HG03354 (cell line): ENCODE measurements around the gene SMYD2.

ENCODE experiments used
- ATAC-seq: cut with Tn5 transposase; IDR thresholded peaks from one replicate; pipeline ENCODE4 v1.9.1; 2021; ENCODE audit warnings: mild to moderate bottlenecking; ENCODE audit not compliant: unreplicated experiment, poor library complexity, severe bottlenecking

Gene SMYD2

DNA sequence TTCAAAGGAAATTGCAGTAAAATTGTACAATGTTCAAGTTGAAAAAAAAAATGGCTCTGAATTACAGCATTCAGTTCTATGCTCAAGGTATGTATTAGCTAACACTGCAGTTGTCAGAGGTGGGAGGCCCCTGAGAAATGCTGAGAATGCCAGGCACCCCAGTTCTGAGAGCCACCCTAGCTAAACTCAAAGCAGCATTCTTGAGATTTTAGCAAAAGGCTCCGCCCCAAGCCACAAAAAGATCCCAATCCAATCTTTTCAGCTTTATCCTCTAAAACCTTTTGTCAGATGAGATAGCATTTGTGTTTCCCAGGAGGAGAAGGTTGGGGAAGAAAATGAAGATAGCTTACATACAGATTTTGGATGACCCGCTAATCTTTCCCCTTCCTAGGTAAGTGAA lies 68.8 kb downstream of the SMYD2 start:
- no peak for ATAC-seq

DNA sequence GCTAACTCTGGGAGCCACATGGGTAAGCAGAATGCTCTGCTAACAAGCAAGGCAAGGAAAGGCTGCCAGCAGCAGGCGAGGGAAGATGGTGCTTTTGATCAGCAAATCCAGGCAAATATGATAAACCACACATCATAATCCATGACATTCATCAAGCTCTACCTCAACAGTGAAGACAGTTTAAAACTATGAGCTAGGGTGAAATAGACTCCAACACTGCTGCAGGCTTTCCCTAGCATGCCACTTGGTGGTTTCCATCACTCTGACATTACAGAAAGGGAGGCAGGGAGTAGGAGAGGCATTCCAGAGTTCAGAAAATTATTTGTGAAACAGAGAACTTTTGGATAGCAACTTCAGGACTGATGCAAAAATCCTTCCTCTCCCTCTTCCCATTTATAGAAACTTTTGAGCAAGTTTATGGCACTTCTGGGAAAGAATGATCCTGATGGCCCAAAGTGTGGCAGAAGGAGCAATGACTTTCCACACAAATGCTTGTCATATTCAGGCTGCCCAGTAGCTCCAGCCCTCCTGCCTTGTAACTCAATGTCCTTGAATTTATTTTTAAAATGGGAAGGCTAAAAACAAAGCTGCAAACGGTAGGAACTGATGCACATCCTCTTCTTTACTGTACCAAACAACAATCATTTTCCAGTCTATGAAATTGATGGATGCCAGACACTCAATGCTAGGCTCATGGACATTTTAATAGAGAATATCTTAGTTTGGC lies 70.8 kb downstream of the SMYD2 start:
- ATAC-seq, result no peak

DNA sequence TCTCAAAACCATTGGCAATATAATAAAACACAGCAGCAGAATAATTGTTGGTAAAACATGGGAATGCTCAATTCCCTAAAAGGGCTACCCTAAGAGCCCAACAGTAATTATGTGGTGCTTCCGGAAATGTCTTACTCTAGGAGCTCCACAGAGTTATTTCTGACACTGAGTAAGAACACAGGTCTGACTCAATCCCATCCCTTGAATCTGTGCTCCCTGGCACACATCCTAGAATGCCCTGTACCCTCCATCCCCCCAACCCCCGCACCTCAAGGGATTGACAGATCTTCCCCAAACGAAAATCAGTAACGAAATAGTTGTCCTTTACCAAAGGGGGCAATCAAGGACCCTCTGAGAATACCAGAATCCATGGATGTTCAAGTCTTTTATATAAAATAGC lies 71.9 kb downstream of the SMYD2 start:
- ATAC-seq, result no peak

GRCh38 chr1:214354440-214355148 lies 73.6 kb downstream of the SMYD2 start:
- no peak for ATAC-seq

GRCh38 chr1:214360116-214360515 lies 79.2 kb downstream of the SMYD2 start:
- no peak for ATAC-seq

GRCh38 chr1:214360525-214361164 lies 79.7 kb downstream of the SMYD2 start:
- ATAC-seq, result no peak

DNA sequence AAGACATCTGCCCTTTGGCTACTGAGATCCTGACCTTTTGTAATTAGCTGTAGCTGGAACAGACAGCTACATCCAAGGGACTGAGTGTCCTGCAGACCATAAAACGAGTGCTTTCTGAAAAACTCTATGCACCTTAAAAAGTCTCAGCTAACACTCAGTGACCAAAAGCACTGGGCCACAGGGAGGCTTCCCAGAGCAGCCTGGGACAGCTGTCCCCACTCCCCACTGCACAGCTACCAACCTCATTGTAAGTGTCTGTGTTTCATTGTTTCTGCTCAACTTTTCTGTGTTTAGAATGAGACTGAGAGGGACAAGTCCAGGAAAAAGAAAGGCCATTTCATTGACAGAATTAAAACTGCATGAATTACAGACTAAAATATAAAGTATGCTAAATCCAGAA lies 80.7 kb downstream of the SMYD2 start:
- no peak for ATAC-seq

DNA sequence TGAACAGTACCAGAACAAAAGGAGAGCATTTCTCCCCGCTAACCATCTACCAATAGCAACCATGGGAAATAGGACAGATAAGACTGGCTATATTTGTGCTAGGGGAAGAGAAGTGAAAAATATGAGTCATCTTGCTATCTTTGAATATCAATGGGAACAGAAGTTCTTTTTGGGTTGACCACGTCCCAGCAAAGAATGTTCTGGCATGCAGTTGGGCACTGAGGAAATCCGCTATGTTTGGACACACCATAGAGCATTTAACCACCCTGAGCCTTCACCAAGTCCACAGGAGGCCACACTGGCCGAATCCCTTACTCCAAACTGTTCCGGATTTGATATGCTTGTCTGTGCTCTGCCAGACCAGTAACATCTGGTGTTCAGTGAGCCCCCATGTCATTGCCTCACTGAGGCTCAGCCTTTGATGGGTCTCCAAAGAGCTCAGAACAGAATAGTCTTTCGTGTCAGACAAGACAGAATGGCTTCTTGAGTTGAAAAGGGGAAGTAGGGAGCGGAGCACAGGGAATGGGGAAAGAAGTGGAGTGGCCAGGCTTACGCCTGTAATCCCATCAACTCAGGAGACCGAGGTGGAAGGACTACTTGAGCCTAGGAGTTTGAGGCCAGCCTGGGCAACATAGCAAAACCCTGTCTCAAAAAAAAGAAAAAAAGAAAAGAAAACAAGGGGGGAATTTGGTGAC lies 81.4 kb downstream of the SMYD2 start:
- ATAC-seq, result no peak

DNA sequence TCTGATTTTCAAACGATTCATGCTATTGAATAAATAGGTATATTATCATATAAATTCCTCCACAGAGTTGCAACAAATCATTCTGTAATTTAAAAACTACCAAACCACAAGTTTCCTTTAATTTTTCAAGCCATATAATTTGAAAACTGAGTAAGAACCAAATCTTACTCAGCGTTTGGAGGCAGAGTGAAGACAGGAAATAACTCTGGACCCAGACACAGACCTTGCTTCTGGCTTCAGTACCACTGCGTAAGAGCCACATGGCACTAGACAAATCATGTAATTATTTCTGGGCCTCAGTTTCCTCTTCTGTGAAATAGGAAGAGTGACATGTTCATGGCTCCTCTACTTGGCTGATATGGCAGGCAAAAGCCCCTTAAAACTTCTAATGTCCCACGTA lies 82.4 kb downstream of the SMYD2 start:
- no peak for ATAC-seq

DNA sequence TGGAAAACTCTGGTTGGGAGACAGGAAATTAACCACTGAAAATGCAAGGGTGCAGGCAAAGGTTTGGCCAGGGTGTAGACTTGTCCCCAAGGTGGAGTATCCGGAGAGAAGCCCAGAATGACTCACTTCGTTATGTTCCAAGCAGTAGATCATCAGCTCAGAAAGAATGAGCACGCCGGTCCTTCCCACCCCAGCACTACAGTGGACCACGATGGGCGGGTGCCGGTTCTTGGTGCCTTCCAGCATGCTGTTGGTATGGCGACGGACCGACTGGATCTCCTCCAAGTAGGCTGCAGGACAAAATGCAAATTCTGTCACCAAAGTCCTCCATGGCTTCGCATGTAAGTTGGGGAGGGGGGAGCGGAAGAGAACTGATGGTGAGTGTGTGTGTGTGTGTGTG lies 83.4 kb downstream of the SMYD2 start:
- no peak for ATAC-seq

GRCh38 chr1:214364786-214365295 lies 83.9 kb downstream of the SMYD2 start:
- ATAC-seq, result no peak

GRCh38 chr1:214367841-214368240 lies 86.9 kb downstream of the SMYD2 start:
- ATAC-seq, result peak; percentile 81

DNA sequence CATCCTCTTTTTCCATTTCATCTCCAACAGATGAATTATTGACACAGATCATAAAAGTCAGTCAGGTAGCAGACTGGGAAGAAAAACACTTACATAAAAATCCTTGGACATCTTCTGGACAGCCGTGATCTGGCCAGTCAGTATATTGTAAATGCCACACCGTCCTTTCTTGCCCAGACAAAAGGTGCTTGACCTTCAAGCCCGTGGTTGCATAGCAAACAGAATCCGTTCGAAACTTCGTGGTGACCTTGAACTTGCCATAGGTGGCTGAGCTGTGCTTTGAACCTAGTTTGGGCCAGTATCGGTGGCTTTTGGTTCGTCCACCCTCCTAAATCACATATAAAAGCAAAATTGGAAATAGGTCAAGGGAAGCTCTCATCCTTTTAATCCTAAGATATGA lies 88.4 kb downstream of the SMYD2 start:
- ATAC-seq, result no peak

GRCh38 chr1:214370615-214371014 lies 89.7 kb downstream of the SMYD2 start:
- no peak for ATAC-seq

- ATAC-seq, result no peak
These were observed 91.1 kb downstream of the SMYD2 start for GRCh38 chr1:214372092-214372491.

DNA sequence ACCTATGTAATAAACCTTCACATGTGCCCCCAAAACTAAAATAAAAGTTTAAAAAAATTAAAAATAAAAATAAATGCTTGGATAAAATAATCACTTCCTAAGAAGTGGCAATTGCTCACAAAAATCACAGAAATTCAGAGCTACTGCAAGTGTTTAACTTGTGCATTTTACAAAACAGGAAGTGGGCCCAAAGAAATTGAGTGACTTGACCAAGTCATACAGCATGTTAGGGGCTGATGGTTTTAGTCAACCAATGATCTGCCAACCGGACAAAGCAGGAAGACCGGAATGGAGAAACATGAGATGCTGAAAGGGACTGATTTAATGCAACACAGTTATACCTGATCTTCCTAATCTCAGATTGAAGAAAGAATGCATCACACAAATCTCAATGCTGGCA lies 96.5 kb downstream of the SMYD2 start:
- no peak for ATAC-seq

DNA sequence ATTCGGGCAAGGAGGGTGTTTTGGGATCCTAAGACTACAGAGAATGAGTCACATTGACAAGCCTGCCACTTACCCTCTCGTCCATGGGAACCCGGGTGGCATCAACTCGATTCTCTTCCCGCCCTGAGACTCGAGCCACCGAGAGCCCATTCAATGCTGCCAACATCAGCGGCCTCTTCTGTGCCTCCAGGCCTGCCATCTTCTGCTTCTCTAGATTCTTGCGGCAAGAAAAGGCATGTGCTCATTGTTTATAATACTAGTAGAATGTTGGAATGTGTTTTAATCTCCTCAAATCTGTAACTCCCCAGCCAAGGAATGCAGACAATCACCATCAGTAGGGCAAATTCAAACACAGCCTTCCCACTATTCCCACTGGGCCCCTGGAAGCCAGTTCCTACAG lies 96.9 kb downstream of the SMYD2 start:
- no peak for ATAC-seq

- no peak for ATAC-seq
These were observed 97.5 kb downstream of the SMYD2 start for GRCh38 chr1:214378492-214378891.

DNA sequence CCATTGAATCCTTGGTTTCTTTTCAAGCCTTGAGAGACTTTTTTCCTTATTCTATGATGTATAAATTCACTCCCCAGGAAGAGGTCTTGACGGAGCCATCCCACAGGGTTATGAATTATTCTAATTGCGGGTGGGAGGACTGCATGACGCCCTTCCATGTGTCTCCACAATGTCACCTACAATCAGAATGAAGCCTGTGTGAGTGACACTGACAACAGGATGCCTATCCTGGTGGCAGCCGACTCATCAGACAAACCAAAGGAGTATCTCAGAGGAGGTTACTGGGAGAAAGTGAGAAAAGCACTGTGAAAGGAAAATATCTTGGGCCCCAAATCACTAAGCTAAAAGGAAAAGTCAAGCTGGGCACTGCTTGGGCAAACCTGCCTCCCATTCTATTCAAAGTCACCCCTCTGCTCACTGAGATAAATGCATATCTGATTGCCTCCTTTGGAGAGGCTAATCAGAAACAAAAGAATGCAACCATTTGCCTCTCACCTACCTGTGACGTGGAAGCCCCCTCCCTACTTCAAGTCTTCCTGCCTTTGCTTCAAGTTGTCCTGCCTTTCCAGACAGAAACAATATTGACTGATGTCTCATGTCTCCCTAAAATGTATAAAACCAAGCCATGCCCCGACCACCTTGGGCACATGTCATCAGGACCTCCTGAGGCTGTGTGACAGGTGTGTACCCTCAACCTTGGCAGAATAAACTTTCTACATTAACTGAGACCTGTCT lies 98.4 kb downstream of the SMYD2 start:
- no peak for ATAC-seq

DNA sequence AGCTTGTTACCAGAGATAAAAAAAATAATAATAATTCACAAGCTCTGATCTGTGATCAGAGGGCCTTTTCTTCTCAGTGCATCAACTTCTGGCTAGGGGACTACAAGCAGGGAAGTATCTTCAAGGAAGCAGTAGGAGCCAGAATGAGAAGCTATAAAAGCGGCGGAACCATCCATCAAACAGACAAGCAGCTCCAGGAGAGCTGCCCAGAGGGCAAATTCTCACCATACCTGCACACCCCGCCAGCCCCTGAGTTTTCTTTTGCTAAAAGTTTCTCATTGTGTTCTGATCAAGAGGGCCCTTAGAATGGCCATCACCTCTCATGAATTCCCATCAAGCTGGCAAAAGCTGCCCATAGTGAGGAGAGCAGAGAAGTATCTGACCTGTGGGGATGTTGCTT lies 99.4 kb downstream of the SMYD2 start:
- ATAC-seq, result no peak
